ENCODE results near the gene PKHD1.

- no peak for TF ChIP-seq POLR2A (IDR thresholded peaks at IDR 0.05; ENCODE audit: low read length)
- TF ChIP-seq GATA1 (IDR thresholded peaks at IDR 0.05; ENCODE audit: low read depth, low read length) = no peak
Observed at GRCh38 chr6:52074155-52074554, 13.3 kb downstream of the PKHD1 start.
